SJCRH30 (cell line): Measurements from ENCODE around the gene SLC16A3. TPM values are rescaled to one million over a fixed set of nuclear protein-coding genes. Genes with fewer than 3 reads are reported as not detected.
"Not testable (repeated sequence)": the region's sequence is repeated elsewhere in the genome, so short reads cannot be mapped to it uniquely, and the experiment has no call there.

Experiments
- DNase-seq, 2 experiments: peaks; one replicate each; pipeline ENCODE4 v3.0.0-alpha.2; 2015 to 2020
- H3K27ac ChIP-seq: fragments of 250-450 bp; sonication (Bioruptor Pico); 2 replicates; pipeline ENCODE4 v1.5.1; 2020; ENCODE audit warnings: mild to moderate bottlenecking, moderate library complexity
- H3K27me3 ChIP-seq: fragments of 250-450 bp; sonication (Bioruptor Pico); 2 replicates; pipeline ENCODE4 v1.5.1; 2020; ENCODE audit warnings: mild to moderate bottlenecking, moderate library complexity
- H3K36me3 ChIP-seq: fragments of 250-450 bp; sonication (Bioruptor Pico); 2 replicates; pipeline ENCODE4 v1.5.1; 2020; ENCODE audit warnings: mild to moderate bottlenecking, moderate library complexity
- H3K4me1 ChIP-seq: fragments of 250-450 bp; sonication (Bioruptor Pico); 2 replicates; pipeline ENCODE4 v1.5.1; 2020; ENCODE audit warnings: mild to moderate bottlenecking, moderate library complexity
- H3K4me3 ChIP-seq: fragments of 250-450 bp; sonication (Bioruptor Pico); 2 replicates; pipeline ENCODE4 v1.5.1; 2020; ENCODE audit warnings: mild to moderate bottlenecking, moderate library complexity
- H3K9me3 ChIP-seq: fragments of 250-450 bp; sonication (Bioruptor Pico); replicated peaks from 2 replicates; pipeline ENCODE4 v1.5.1; 2020; ENCODE audit warnings: mild to moderate bottlenecking, moderate library complexity
- total RNA-seq: library from RNA; depleted of rRNA; stranded (reverse); fragments of >200 nt; shearing (Covaris generic); gene quantifications from 2 replicates; pipeline ENCODE4 v1.2.3, GENCODE V29; 2014

The SLC16A3 gene
- total RNA-seq, 1 experiment from 2014 or later, result 11.0 TPM

- no peak overlapping the region for H3K4me3 ChIP-seq
- no peaks in the 10 kb centered on the region for H3K9me3 ChIP-seq
- no peak for DNase-seq
- no peaks in the 10 kb centered on the region for H3K36me3 ChIP-seq
- no peaks in the 10 kb centered on the region for H3K27me3 ChIP-seq
- no peaks in the 10 kb centered on the region for H3K4me1 ChIP-seq
- no peak overlapping the region for H3K27ac ChIP-seq
These were observed 30.8 kb upstream of the SLC16A3 start for GRCh38 chr17:82198092-82198491.

DNA sequence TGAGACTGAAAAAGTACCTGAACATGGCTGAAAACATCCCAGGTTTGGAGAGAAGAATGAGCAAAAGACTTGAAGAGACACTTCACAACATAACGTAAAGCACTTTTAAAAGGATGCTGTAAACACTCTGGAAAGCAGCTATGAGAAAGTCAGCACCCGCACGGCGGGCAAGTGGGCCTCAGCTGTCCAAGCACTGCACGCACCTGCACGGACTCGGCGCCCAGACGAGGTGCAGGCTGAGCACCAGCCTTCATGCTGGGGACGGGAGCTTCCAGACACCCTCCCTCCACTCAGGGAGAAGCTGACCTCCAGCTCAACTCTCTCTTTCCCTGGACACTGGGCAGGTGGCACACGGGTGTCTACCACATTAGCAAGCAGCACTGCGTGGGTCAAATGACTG, 29.3 kb upstream of the SLC16A3 start:
- H3K4me1 ChIP-seq, result no peaks in the 10 kb centered on the region
- no peak for DNase-seq
- no peaks in the 10 kb centered on the region for H3K36me3 ChIP-seq
- no peak overlapping the region for H3K27ac ChIP-seq
- H3K9me3 ChIP-seq, result no peaks in the 10 kb centered on the region
- no peak overlapping the region for H3K4me3 ChIP-seq
- H3K27me3 ChIP-seq, result no peaks in the 10 kb centered on the region

GRCh38 chr17:82200135-82200534, 28.7 kb upstream of the SLC16A3 start:
- Histone ChIP-seq H3K4me1 (no peaks in the 10 kb centered on the region; the same call in 1 of the 2 replicates), H3K27me3 (no peaks in the 10 kb centered on the region), H3K27ac (no peak overlapping the region), H3K9me3 (no peaks in the 10 kb centered on the region), H3K36me3 (no peaks in the 10 kb centered on the region), H3K4me3 (no peak overlapping the region)
- no peak for DNase-seq

- Histone ChIP-seq H3K36me3 (no peaks in the 10 kb centered on the region), H3K4me1 (no peaks in the 10 kb centered on the region; the same call in 1 of the 2 replicates), H3K4me3 (no peak overlapping the region), H3K27ac (no peak overlapping the region), H3K9me3 (no peaks in the 10 kb centered on the region), H3K27me3 (no peaks in the 10 kb centered on the region)
- no peak for DNase-seq
These were observed 27.9 kb upstream of the SLC16A3 start for GRCh38 chr17:82200743-82201497.

DNA sequence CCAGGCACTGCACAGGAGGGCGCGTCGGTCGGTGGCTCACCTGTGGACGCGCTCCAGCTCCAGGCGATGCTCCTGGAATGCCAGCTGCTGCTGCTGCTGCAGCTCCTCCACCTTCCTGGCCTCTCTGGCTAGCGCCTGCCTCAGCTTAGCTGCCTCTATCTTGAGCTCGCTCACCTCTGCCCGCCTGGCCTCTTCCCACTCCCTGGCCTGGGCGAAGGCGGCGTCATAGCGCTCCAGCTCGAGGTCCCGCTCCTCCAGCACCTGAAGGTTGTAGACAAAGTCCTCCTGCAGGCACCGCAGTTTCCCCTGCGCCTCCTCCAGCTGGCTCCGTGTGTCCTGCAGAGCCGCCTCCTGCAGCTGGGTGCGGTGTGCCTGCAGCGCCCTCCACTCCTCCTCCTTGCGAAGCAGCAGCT, 27.3 kb upstream of the SLC16A3 start:
- no peaks in the 10 kb centered on the region for H3K9me3 ChIP-seq
- no peaks in the 10 kb centered on the region for H3K27me3 ChIP-seq
- H3K27ac ChIP-seq, result no peak overlapping the region
- no peaks in the 10 kb centered on the region; the same call in 1 of the 2 replicates for H3K4me1 ChIP-seq
- DNase-seq, result no peak
- H3K4me3 ChIP-seq, result no peak overlapping the region
- H3K36me3 ChIP-seq, result no peaks in the 10 kb centered on the region

DNA sequence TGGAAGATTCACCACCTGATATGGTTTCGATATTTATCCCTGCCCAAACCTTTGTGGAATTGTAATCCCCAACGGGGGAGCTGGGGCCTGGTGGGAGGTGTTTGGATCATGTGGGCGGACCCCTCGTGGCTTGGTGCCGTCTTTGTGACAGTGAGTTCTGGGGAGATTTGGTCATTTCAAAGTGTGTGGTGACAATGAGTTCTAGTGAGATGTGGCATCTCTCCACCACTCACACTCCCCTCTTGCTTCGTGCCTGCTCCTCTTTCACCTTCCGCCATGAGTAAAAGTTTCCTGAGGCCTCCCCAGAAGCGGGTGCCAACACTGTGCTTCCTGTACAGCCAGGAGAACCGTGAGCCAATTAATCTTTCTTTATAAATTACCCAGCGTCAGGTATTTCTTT, 25.9 kb upstream of the SLC16A3 start:
- no peak for DNase-seq
- no peaks in the 10 kb centered on the region for H3K9me3 ChIP-seq

GRCh38 chr17:82203920-82204319, 24.9 kb upstream of the SLC16A3 start:
- H3K27me3 ChIP-seq, result no peaks in the 10 kb centered on the region
- H3K4me3 ChIP-seq, result no peak overlapping the region
- no peaks in the 10 kb centered on the region; the same call in 1 of the 2 replicates for H3K4me1 ChIP-seq
- no peaks in the 10 kb centered on the region for H3K36me3 ChIP-seq
- H3K27ac ChIP-seq, result no peak overlapping the region
- no peaks in the 10 kb centered on the region for H3K9me3 ChIP-seq
- DNase-seq, result no peak

More for the DNA sequence above, 25.9 kb upstream of the SLC16A3 start:
- Histone ChIP-seq H3K27me3 (no peaks in the 10 kb centered on the region), H3K36me3 (no peaks in the 10 kb centered on the region), H3K4me1 (no peaks in the 10 kb centered on the region; the same call in 1 of the 2 replicates), H3K27ac (no peak overlapping the region), H3K4me3 (no peak overlapping the region)

GRCh38 chr17:82204831-82205719, 23.8 kb upstream of the SLC16A3 start:
- Histone ChIP-seq H3K27me3 (no peaks in the 10 kb centered on the region), H3K36me3 (no peaks in the 10 kb centered on the region), H3K9me3 (no peaks in the 10 kb centered on the region), H3K4me3 (no peak overlapping the region), H3K4me1 (no peaks in the 10 kb centered on the region; the same call in 1 of the 2 replicates), H3K27ac (no peak overlapping the region)
- peak; percentile 52 to 57 for DNase-seq

- peak; percentile 94 to 97 for DNase-seq
- no peaks in the 10 kb centered on the region for H3K27me3 ChIP-seq
- no peaks in the 10 kb centered on the region for H3K9me3 ChIP-seq
- no peaks in the 10 kb centered on the region for H3K36me3 ChIP-seq
- no peaks in the 10 kb centered on the region; the same call in 1 of the 2 replicates for H3K4me1 ChIP-seq
- no peak overlapping the region for H3K4me3 ChIP-seq
- no peak overlapping the region for H3K27ac ChIP-seq
These were observed 22.9 kb upstream of the SLC16A3 start for GRCh38 chr17:82205720-82206508.

GRCh38 chr17:82210655-82211054, 18.2 kb upstream of the SLC16A3 start:
- DNase-seq, H3K36me3 ChIP-seq, H3K4me3 ChIP-seq, H3K27ac ChIP-seq, H3K27me3 ChIP-seq, H3K9me3 ChIP-seq, H3K4me1 ChIP-seq: not testable (repeated sequence)

- peaks cover 19% of the 10 kb centered on the region for H3K4me1 ChIP-seq
- no peaks in the 10 kb centered on the region for H3K27me3 ChIP-seq
- H3K27ac ChIP-seq, result peak within 1 kb of the TSS; percentile 53; the same call in 1 of the 2 replicates
- peak; percentile 94 for DNase-seq
- H3K4me3 ChIP-seq, result peak within 1 kb of the TSS; percentile 98
- H3K36me3 ChIP-seq, result no peaks in the 10 kb centered on the region
- no peaks in the 10 kb centered on the region for H3K9me3 ChIP-seq
These were observed 16.3 kb upstream of the SLC16A3 start, which contains the start of gene CCDC57 for GRCh38 chr17:82212331-82213250. TSS of gene CCDC57 (minus strand) at chr17:82212842. CDS start at chr17:82201944, 10,898 bp downstream.

- H3K36me3 ChIP-seq, result no peaks in the 10 kb centered on the region
- DNase-seq, result peak; percentile 81 to 83
- peak overlapping the region; percentile 98 for H3K4me3 ChIP-seq
- peaks cover 23% of the 10 kb centered on the region for H3K4me1 ChIP-seq
- H3K9me3 ChIP-seq, result no peaks in the 10 kb centered on the region
- no peaks in the 10 kb centered on the region for H3K27me3 ChIP-seq
- H3K27ac ChIP-seq, result peak overlapping the region; percentile 53; the same call in 1 of the 2 replicates
These were observed 15.4 kb upstream of the SLC16A3 start for GRCh38 chr17:82213251-82214011.

- no peak for DNase-seq
- Histone ChIP-seq H3K4me3 (no peak overlapping the region), H3K36me3 (no peaks in the 10 kb centered on the region), H3K4me1 (peaks cover 23% of the 10 kb centered on the region), H3K27me3 (no peaks in the 10 kb centered on the region), H3K27ac (no peak overlapping the region), H3K9me3 (no peaks in the 10 kb centered on the region)
These were observed 14.7 kb upstream of the SLC16A3 start for GRCh38 chr17:82214012-82214628.
